ENCODE data around the gene TSPAN32.

Gene TSPAN32

DNA sequence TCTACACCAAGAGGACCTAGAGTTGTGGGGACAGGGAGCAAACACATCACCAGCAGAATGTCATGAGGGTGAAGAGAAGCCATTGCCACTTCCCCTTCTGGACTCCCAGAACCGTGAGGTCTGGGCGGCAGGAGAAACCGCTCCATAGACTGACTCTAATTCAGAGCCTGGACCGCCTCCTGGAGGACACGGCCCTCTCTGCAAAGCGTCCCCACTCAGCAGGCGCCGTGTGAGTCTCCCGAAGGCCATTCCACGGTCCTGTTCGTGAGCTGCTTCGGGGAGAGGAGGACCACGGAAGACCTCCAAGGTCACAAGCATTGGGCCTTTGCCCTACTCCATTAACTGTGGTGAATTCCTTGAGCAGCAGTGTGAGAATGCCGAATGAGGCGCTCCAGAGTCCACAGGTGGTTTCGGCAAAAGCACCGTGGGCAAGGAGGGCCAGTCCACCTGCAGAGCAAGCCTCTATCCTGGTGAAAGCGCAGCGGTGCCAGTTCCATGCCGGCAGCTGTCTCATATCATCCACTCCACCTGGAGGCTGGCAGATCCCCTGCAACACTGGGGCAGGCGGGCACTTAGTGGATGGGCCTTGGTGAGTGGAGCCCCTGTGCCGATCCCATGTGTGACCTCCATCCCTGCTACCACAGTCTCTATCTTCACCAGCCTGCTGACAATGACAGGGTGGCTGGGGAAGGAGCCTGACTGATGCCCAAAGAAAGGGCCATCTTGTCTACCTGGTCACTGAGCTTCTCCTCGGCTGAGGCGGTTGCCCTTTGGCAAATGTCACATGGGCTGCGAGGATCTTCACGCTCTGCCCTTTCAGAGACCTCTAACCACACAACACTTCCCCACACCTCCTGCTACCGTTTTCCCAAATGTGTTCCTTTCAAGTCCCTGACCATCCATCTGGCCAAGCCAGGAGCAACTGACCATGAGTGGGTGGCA lies 7.6 kb upstream of the TSPAN32 start:
- H3K79me2 ChIP-seq (ENCODE audit: insufficient read depth, low read length), result no peaks in the 10 kb centered on the region
- DNase-seq, result no peak
- H3K9ac ChIP-seq (ENCODE audit: low read depth, low read length), result no peak overlapping the region
- H2AFZ ChIP-seq (ENCODE audit: low read depth, low read length), result no peak overlapping the region
- H3K27ac ChIP-seq (ENCODE audit: low read length), result no peak overlapping the region
- H3K4me2 ChIP-seq (ENCODE audit: insufficient read depth, low read length), result no peak overlapping the region
- H3K9me3 ChIP-seq (ENCODE audit: insufficient read depth, low read length, severe bottlenecking), result no peaks in the 10 kb centered on the region
- no peak for ATAC-seq (ENCODE audit: insufficient read depth, low read depth)
- TF ChIP-seq, protein P1, sequence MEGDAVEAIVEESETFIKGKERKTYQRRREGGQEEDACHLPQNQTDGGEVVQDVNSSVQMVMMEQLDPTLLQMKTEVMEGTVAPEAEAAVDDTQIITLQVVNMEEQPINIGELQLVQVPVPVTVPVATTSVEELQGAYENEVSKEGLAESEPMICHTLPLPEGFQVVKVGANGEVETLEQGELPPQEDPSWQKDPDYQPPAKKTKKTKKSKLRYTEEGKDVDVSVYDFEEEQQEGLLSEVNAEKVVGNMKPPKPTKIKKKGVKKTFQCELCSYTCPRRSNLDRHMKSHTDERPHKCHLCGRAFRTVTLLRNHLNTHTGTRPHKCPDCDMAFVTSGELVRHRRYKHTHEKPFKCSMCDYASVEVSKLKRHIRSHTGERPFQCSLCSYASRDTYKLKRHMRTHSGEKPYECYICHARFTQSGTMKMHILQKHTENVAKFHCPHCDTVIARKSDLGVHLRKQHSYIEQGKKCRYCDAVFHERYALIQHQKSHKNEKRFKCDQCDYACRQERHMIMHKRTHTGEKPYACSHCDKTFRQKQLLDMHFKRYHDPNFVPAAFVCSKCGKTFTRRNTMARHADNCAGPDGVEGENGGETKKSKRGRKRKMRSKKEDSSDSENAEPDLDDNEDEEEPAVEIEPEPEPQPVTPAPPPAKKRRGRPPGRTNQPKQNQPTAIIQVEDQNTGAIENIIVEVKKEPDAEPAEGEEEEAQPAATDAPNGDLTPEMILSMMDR (IDR thresholded peaks at IDR 0.05; ENCODE audit: borderline replicate concordance, extremely low read depth, low read length, poor library complexity, severe bottlenecking), result peak; percentile 11
- TF ChIP-seq EZH2 (IDR thresholded peaks at IDR 0.05; ENCODE audit: borderline replicate concordance, low read depth, low read length, severe bottlenecking), result no peak
- H3K36me3 ChIP-seq (ENCODE audit: insufficient read depth, low read length), result no peaks in the 10 kb centered on the region
- no peaks in the 10 kb centered on the region for H3K27me3 ChIP-seq (ENCODE audit: insufficient read depth, low read length, poor library complexity)
- no peak overlapping the region for H3K4me3 ChIP-seq (ENCODE audit: low read depth in 1 of 2, low read length in 2 of 2)
- H3K4me1 ChIP-seq (ENCODE audit: insufficient read depth, low read length), result no peaks in the 10 kb centered on the region
- H4K20me1 ChIP-seq (ENCODE audit: insufficient read depth, low read length), result no peaks in the 10 kb centered on the region

DNA sequence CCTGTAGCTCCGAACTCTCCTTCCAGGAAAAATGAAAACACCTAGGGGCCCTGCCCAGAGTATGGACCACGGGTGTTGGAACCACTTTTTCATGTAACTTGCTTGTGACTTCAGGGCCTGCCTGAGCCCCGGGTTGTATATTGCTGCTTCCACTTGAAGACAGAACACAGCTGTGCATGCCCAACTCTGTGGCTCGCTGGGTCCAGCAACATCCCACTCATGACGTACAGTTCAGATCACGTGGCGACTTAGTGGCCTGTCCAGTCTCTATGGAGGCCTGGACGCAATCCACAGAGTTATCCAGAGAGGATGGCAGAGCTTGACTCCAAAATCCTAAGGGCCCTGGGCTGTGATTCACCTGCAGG lies 6.9 kb upstream of the TSPAN32 start:
- Histone ChIP-seq H4K20me1 (ENCODE audit: insufficient read depth, low read length) (no peaks in the 10 kb centered on the region), H3K36me3 (ENCODE audit: insufficient read depth, low read length) (no peaks in the 10 kb centered on the region), H3K9me3 (ENCODE audit: insufficient read depth, low read length, severe bottlenecking) (no peaks in the 10 kb centered on the region), H3K4me2 (ENCODE audit: insufficient read depth, low read length) (no peak overlapping the region), H3K79me2 (ENCODE audit: insufficient read depth, low read length) (no peaks in the 10 kb centered on the region), H3K4me3 (ENCODE audit: low read depth in 1 of 2, low read length in 2 of 2) (no peak overlapping the region), H3K27ac (ENCODE audit: low read length) (no peak overlapping the region), H2AFZ (ENCODE audit: low read depth, low read length) (no peak overlapping the region), H3K4me1 (ENCODE audit: insufficient read depth, low read length) (no peaks in the 10 kb centered on the region), H3K9ac (ENCODE audit: low read depth, low read length) (no peak overlapping the region), H3K27me3 (ENCODE audit: insufficient read depth, low read length, poor library complexity) (no peaks in the 10 kb centered on the region)
- no peak for TF ChIP-seq EZH2 (IDR thresholded peaks at IDR 0.05; ENCODE audit: borderline replicate concordance, low read depth, low read length, severe bottlenecking)
- TF ChIP-seq, protein P1 (IDR thresholded peaks at IDR 0.05; ENCODE audit: borderline replicate concordance, extremely low read depth, low read length, poor library complexity, severe bottlenecking), result no peak
- ATAC-seq (ENCODE audit: insufficient read depth, low read depth), result no peak
- DNase-seq, result no peak

DNA sequence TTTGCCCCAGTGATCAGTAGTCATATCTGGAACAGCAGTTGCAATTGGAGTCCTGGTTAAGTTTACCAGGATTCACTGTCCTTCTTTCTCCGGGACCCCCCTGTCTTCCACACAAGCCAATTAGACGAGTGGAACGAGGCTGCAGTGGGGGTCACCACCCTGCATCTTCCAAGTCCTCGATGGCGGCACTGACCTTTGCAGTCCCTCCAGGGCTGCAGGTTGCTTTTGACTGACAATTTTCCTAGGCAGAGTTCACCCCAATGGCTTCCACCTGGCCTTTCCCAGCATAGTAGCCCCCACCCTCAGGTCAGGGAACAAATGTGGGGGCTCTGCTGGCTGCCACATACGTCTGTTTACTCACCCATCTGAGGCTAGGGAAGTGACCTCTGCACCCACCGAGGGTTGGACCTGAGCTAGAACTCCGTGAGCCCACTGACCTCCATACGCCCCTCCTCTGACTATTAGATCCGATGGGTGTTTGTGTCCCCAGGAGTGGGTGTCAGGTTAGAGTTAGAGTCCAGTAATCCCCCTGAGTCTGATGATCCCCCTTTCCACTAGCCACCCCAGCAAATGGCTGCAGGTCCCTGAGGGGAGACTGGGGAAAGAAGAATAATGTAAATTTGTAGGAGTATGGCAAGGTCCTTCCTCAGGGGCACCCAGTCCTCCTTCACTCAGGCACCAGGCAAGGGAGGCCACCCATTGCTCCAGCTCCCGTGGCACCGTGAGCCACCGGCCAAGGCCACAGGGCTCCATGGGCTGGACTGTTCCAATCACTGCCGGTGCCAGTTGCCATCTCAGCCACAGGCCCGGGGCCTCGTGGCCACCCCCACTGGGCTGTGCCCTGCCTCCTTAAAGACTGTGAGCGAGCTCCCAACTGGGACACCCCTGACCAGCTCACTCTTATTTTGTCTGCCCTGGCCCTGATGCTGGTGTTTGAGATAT lies 5.6 kb upstream of the TSPAN32 start:
- ATAC-seq (ENCODE audit: insufficient read depth, low read depth) (no peak), DNase-seq (no peak)
- Histone ChIP-seq H3K4me2 (ENCODE audit: insufficient read depth, low read length) (no peak overlapping the region), H3K4me3 (ENCODE audit: low read depth in 1 of 2, low read length in 2 of 2) (no peak overlapping the region), H3K9me3 (ENCODE audit: insufficient read depth, low read length, severe bottlenecking) (no peaks in the 10 kb centered on the region), H3K36me3 (ENCODE audit: insufficient read depth, low read length) (no peaks in the 10 kb centered on the region), H3K4me1 (ENCODE audit: insufficient read depth, low read length) (no peaks in the 10 kb centered on the region), H3K9ac (ENCODE audit: low read depth, low read length) (no peak overlapping the region), H2AFZ (ENCODE audit: low read depth, low read length) (no peak overlapping the region), H3K27me3 (ENCODE audit: insufficient read depth, low read length, poor library complexity) (no peaks in the 10 kb centered on the region), H3K27ac (ENCODE audit: low read length) (no peak overlapping the region), H3K79me2 (ENCODE audit: insufficient read depth, low read length) (no peaks in the 10 kb centered on the region), H4K20me1 (ENCODE audit: insufficient read depth, low read length) (no peaks in the 10 kb centered on the region)
- no peak for TF ChIP-seq EZH2 (IDR thresholded peaks at IDR 0.05; ENCODE audit: borderline replicate concordance, low read depth, low read length, severe bottlenecking)
- TF ChIP-seq, protein P1 (IDR thresholded peaks at IDR 0.05; ENCODE audit: borderline replicate concordance, extremely low read depth, low read length, poor library complexity, severe bottlenecking), result no peak
